Measurements from ENCODE around the gene TFEB. TPM values are rescaled to one million over a fixed set of nuclear protein-coding genes. Genes with fewer than 3 reads are reported as not detected.

The TFEB gene
- total RNA-seq, 3 donors from 2014 or later (not counting 1 experiment from before 2014, with no cell fraction given): 56.0 to 66.7 (median 66.2) TPM

DNA sequence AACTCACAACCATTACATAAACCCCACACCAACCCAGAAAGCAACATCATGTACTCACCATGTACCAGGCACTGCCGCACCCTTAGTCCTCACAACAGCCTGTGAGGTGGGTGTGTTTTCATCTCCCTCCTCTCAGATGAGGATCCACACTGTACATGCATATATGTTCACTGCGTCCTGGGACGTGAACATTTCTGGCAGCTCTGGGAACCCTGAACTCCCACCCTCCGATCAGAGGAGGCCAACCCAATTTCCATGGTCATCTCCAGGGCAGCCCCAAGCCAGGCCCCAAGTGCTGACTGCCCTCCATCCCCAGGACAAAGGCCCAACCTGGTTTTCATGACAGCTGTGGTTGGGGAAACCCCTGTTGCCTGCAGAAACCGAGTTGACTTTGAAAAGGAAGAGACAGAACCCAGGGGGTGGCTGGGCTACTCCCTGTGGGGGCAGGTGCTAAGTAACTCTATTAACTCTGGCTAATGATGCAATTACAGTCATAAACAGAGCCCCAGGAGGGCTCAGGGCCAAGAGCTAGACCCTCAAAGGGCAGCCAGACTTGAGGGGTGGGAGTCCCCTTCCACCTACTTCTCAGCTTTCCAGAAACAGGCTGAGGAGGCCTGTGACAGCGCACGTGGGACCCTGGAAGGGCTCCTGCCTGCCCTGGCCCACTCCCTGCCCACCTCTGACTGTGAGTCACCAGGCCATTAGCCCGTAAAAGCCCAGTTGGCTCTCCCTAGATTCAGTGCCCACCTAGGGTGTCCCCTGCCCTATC is 2.6 kb downstream of the TFEB start:
- intact Hi-C loops (cut with micrococcal nuclease): loop anchor here (1.0 to 5.0 kb wide), 5 partner anchors 9 to 660 kb away; partner anchors contain the start of genes NFYA and OARD1
- H3K36me3 Mint-ChIP-seq: no peaks in the 10 kb centered on the region

DNA sequence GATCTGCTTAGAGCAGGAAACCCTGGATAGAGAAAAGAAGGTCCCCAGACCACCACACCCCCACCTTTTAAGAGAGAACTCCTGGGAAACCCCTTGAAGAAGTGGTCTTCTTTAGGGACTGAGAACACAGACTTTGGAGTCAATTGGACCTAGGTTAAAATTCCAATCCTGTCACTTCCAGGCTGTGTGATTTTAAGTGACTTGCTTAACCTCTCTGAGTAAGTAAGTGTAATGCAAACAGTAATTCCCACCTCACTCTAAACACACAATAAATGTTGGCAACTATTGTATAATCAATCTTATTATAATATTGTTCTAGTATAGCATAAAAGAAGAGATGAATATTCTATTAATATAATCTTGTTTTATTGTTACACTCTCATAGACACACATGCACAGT is 3.3 kb downstream of the TFEB start:
- no peaks in the 10 kb centered on the region for H3K36me3 Mint-ChIP-seq
- H3K27ac Mint-ChIP-seq: peak overlapping the region; percentile 88 to 95

More for the DNA sequence above, 2.6 kb downstream of the TFEB start:
- H3K4me1 ChIP-seq (ENCODE audit: control insufficient read depth, insufficient read depth, low read length): peaks cover 67% of the 10 kb centered on the region
- peak overlapping the region; percentile 59 for H3K4me3 ChIP-seq (ENCODE audit: low read length)
- H3K27ac Mint-ChIP-seq: peak overlapping the region; percentile 88 to 95
- TF ChIP-seq, protein P1, sequence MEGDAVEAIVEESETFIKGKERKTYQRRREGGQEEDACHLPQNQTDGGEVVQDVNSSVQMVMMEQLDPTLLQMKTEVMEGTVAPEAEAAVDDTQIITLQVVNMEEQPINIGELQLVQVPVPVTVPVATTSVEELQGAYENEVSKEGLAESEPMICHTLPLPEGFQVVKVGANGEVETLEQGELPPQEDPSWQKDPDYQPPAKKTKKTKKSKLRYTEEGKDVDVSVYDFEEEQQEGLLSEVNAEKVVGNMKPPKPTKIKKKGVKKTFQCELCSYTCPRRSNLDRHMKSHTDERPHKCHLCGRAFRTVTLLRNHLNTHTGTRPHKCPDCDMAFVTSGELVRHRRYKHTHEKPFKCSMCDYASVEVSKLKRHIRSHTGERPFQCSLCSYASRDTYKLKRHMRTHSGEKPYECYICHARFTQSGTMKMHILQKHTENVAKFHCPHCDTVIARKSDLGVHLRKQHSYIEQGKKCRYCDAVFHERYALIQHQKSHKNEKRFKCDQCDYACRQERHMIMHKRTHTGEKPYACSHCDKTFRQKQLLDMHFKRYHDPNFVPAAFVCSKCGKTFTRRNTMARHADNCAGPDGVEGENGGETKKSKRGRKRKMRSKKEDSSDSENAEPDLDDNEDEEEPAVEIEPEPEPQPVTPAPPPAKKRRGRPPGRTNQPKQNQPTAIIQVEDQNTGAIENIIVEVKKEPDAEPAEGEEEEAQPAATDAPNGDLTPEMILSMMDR (IDR thresholded peaks at IDR 0.05): no peak
- peaks cover 2% of the 10 kb centered on the region for H3K36me3 ChIP-seq (ENCODE audit: control insufficient read depth, insufficient read depth, low read length)
- DNase-seq (peak; percentile 77 to 88), ATAC-seq (peak; percentile 46 to 61 (median 58))
- H3K27me3 Mint-ChIP-seq (ENCODE audit: low read depth in 2 of 2): no peaks in the 10 kb centered on the region
- H3K27me3 ChIP-seq (ENCODE audit: control insufficient read depth, insufficient read depth, low read length): no peaks in the 10 kb centered on the region
- 32% methylated on average over 7 of the region's 8 CpGs for WGBS (ENCODE audit: insufficient coverage)
- peak overlapping the region; percentile 70 for H3K4me3 Mint-ChIP-seq
- H3K9me3 ChIP-seq (ENCODE audit: control insufficient read depth, insufficient read depth, low read length): no peaks in the 10 kb centered on the region
- H3K4me1 Mint-ChIP-seq: peaks cover 44 to 59% of the 10 kb centered on the region in 2 donors
- peak overlapping the region; percentile 95 for H3K27ac ChIP-seq (ENCODE audit: low read length)
- H3K9me3 Mint-ChIP-seq: no peaks in the 10 kb centered on the region

DNA sequence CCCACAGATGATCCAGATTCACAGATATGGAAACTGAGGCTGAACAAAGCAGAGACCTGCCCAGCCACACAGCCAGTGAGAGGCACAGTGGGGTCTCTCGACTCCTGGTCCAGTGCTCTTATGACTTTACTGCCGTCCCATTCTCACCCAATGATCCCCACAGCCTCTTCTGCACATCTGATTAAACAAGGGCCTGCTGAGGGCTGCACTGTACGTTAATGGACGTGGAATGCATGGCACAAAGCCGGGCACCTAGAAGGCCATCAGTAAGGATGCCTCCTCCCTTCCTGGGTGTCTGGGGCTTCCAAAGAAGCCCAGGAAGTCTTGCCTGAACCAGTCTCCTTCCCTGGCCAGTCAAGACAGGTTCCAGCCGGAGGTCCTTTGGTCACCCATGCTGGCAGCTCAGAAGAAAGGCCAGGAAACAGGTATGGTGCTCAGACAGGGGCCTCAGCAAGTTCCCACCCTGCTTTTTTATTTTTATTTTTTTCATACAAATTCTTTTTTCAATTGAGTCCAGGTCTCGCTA is 3.8 kb downstream of the TFEB start:
- Histone ChIP-seq H3K27ac (ENCODE audit: low read length) (peak overlapping the region; percentile 95), H3K27me3 (ENCODE audit: control insufficient read depth, insufficient read depth, low read length) (no peaks in the 10 kb centered on the region), H3K9me3 (ENCODE audit: control insufficient read depth, insufficient read depth, low read length) (no peaks in the 10 kb centered on the region), H3K36me3 (ENCODE audit: control insufficient read depth, insufficient read depth, low read length) (peaks cover 2% of the 10 kb centered on the region), H3K4me1 (ENCODE audit: control insufficient read depth, insufficient read depth, low read length) (peaks cover 79% of the 10 kb centered on the region), H3K4me3 (ENCODE audit: low read length) (peak overlapping the region; percentile 59)
- TF ChIP-seq, protein P1 (IDR thresholded peaks at IDR 0.05): no peak
- Mint-ChIP-seq H3K36me3 (no peaks in the 10 kb centered on the region), H3K27me3 (ENCODE audit: low read depth in 2 of 2) (no peaks in the 10 kb centered on the region), H3K4me3 (peak overlapping the region; percentile 70), H3K9me3 (no peaks in the 10 kb centered on the region), H3K4me1 (peaks cover 50 to 70% of the 10 kb centered on the region in 2 donors), H3K27ac (peak overlapping the region; percentile 88 to 95)
- WGBS (ENCODE audit: insufficient coverage): 77% methylated on average over 7 of the region's 7 CpGs
- ATAC-seq: no peak
- no peak for DNase-seq
- intact Hi-C loops (cut with micrococcal nuclease): loop anchor here (1.0 to 5.0 kb wide), 4 partner anchors 8 to 659 kb away; partner anchors contain the start of genes NFYA and OARD1

More for the DNA sequence above, 3.3 kb downstream of the TFEB start:
- no peak for DNase-seq
- peak overlapping the region; percentile 59 for H3K4me3 ChIP-seq (ENCODE audit: low read length)
- Mint-ChIP-seq H3K4me1 (peaks cover 46 to 66% of the 10 kb centered on the region in 2 donors), H3K9me3 (no peaks in the 10 kb centered on the region), H3K4me3 (peak overlapping the region; percentile 70), H3K27me3 (ENCODE audit: low read depth in 2 of 2) (no peaks in the 10 kb centered on the region)
- TF ChIP-seq, protein P1 (IDR thresholded peaks at IDR 0.05): no peak
- no peaks in the 10 kb centered on the region for H3K9me3 ChIP-seq (ENCODE audit: control insufficient read depth, insufficient read depth, low read length)
- no peak for ATAC-seq
- intact Hi-C loops (cut with micrococcal nuclease): loop anchor here (1.0 to 5.0 kb wide), 4 partner anchors 9 to 659 kb away; partner anchors contain the start of genes NFYA and OARD1
- H3K27ac ChIP-seq (ENCODE audit: low read length): peak overlapping the region; percentile 95
- peaks cover 2% of the 10 kb centered on the region for H3K36me3 ChIP-seq (ENCODE audit: control insufficient read depth, insufficient read depth, low read length)
- H3K27me3 ChIP-seq (ENCODE audit: control insufficient read depth, insufficient read depth, low read length): no peaks in the 10 kb centered on the region
- H3K4me1 ChIP-seq (ENCODE audit: control insufficient read depth, insufficient read depth, low read length): peaks cover 73% of the 10 kb centered on the region

Measured in natural killer cell (primary cell).